Measurements from ENCODE around the gene YY1.
A peak's percentile ranks its signal among the peaks of the same experiment; 100 is the strongest.

The YY1 gene

DNA sequence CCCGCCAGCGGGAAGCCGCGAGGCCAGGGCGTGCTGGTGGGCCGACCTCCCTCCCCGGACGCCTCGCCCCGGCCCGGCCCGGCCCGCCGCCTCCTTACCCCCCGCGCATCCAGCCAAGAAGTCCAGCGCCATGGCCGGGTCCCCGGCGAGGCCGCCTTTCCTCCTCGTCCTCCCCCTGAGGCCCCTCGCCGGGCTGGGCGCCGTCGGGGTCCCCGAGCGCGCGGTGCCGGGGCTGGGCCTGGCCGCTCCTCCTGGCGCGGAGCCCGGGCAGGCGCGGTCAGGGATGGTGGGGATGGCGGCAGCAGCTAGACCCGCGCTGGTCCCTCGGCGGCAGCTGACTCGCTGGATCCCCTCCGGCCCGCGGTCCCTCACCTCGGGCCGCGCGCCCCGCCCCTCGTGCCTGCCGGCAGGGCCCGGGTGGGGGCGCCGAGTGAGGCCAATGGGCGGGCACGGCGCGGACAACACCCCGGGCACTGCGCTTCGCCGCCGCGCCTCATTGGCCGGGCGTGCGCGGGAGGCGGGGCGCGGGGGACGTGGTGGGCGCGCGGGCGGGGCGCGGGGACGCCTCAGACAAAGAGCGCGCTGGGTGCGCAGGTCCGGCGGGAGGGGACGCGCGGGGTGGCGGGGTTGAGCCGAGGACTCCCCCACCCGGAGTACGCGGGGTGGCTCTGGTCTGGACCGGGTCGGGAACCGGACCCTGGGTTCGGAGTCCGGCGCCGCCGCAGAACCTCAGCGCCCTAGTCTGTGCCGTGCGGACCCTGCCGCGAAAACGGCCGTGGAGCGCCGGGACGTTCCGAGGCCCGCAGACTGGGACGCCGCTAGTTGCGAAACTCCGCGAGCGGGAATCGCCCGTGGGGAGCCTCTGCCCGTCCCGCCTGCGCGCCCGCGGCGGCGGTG lies 67.4 kb downstream of the YY1 start, which contains the start of gene SLC25A29 (continued):
- no peak for TF ChIP-seq ZNF654 (tag by site-specific recombination; IDR thresholded peaks at IDR 0.05; ENCODE audit: low read depth)
- peak; percentile 26; the same call in 1 of the 2 replicates for TF ChIP-seq SP3 (tag by site-specific recombination; IDR thresholded peaks at IDR 0.05)
- TF ChIP-seq ZSCAN23 (tag by site-specific recombination; IDR thresholded peaks at IDR 0.05), result no peak
- TF ChIP-seq ZNF211 (tag by site-specific recombination; IDR thresholded peaks at IDR 0.05; ENCODE audit: low read depth), result no peak
- TF ChIP-seq ZNF335 (tag by site-specific recombination; conservative IDR thresholded peaks at IDR 0.05), result peak; percentile 81
- peak; percentile 52; the same call in 1 of the 2 replicates for TF ChIP-seq ZFP69B (tag by site-specific recombination; IDR thresholded peaks at IDR 0.05)
- TF ChIP-seq ZNF37A (tag by site-specific recombination; IDR thresholded peaks at IDR 0.05), result no peak
- TF ChIP-seq ZNF596 (tag by site-specific recombination; IDR thresholded peaks at IDR 0.05), result peak; percentile 74
- no peak for TF ChIP-seq ZNF544 (tag by site-specific recombination; IDR thresholded peaks at IDR 0.05)
- TF ChIP-seq ZNF692 (tag by site-specific recombination; IDR thresholded peaks at IDR 0.05), result no peak; the same call in 1 of the 2 replicates
- TF ChIP-seq, protein P1, sequence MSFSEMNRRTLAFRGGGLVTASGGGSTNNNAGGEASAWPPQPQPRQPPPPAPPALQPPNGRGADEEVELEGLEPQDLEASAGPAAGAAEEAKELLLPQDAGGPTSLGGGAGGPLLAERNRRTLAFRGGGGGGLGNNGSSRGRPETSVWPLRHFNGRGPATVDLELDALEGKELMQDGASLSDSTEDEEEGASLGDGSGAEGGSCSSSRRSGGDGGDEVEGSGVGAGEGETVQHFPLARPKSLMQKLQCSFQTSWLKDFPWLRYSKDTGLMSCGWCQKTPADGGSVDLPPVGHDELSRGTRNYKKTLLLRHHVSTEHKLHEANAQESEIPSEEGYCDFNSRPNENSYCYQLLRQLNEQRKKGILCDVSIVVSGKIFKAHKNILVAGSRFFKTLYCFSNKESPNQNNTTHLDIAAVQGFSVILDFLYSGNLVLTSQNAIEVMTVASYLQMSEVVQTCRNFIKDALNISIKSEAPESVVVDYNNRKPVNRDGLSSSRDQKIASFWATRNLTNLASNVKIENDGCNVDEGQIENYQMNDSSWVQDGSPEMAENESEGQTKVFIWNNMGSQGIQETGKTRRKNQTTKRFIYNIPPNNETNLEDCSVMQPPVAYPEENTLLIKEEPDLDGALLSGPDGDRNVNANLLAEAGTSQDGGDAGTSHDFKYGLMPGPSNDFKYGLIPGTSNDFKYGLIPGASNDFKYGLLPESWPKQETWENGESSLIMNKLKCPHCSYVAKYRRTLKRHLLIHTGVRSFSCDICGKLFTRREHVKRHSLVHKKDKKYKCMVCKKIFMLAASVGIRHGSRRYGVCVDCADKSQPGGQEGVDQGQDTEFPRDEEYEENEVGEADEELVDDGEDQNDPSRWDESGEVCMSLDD (tag by site-specific recombination; IDR thresholded peaks at IDR 0.05), result no peak
- TF ChIP-seq, protein P2, sequence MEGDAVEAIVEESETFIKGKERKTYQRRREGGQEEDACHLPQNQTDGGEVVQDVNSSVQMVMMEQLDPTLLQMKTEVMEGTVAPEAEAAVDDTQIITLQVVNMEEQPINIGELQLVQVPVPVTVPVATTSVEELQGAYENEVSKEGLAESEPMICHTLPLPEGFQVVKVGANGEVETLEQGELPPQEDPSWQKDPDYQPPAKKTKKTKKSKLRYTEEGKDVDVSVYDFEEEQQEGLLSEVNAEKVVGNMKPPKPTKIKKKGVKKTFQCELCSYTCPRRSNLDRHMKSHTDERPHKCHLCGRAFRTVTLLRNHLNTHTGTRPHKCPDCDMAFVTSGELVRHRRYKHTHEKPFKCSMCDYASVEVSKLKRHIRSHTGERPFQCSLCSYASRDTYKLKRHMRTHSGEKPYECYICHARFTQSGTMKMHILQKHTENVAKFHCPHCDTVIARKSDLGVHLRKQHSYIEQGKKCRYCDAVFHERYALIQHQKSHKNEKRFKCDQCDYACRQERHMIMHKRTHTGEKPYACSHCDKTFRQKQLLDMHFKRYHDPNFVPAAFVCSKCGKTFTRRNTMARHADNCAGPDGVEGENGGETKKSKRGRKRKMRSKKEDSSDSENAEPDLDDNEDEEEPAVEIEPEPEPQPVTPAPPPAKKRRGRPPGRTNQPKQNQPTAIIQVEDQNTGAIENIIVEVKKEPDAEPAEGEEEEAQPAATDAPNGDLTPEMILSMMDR (tag by site-specific recombination; IDR thresholded peaks at IDR 0.05), result 0 out of 2 replicates have a peak, but pooled peaks have one; percentile 14
- no peak for TF ChIP-seq HOXC10 (CRISPR knock-in tag; IDR thresholded peaks at IDR 0.05)
- TF ChIP-seq ZNF138 (tag by site-specific recombination; IDR thresholded peaks at IDR 0.05; ENCODE audit: borderline replicate concordance), result no peak
- no peak for TF ChIP-seq YY2 (tag by site-specific recombination; IDR thresholded peaks at IDR 0.05)
- no peak for TF ChIP-seq ZNF830 (tag by site-specific recombination; IDR thresholded peaks at IDR 0.05; ENCODE audit: low read depth)
- 0 out of 2 replicates have a peak, but pooled peaks have one; percentile 68 for TF ChIP-seq ZBTB8A (tag by site-specific recombination; IDR thresholded peaks at IDR 0.05)
- no peak for TF ChIP-seq ZNF169 (tag by site-specific recombination; IDR thresholded peaks at IDR 0.05)
- no peak for TF ChIP-seq ZNF423 (tag by site-specific recombination; IDR thresholded peaks at IDR 0.05)
- no peak for TF ChIP-seq HOXD13 (CRISPR knock-in tag; IDR thresholded peaks at IDR 0.05; ENCODE audit: borderline replicate concordance)
- no peak for TF ChIP-seq ZNF560 (tag by site-specific recombination; IDR thresholded peaks at IDR 0.05; ENCODE audit: borderline replicate concordance)
- TF ChIP-seq ZNF645 (tag by site-specific recombination; IDR thresholded peaks at IDR 0.05), result no peak
- TF ChIP-seq ZNF701 (tag by site-specific recombination; IDR thresholded peaks at IDR 0.05), result no peak
- TF ChIP-seq ZNF23 (tag by site-specific recombination; IDR thresholded peaks at IDR 0.05; ENCODE audit: borderline replicate concordance), result no peak
- TF ChIP-seq ZNF155 (tag by site-specific recombination; IDR thresholded peaks at IDR 0.05), result no peak
- 0 out of 2 replicates have a peak, but pooled peaks have one; percentile 42 for TF ChIP-seq ZXDB (tag by site-specific recombination; IDR thresholded peaks at IDR 0.05)
- TF ChIP-seq ZNF791 (tag by site-specific recombination; IDR thresholded peaks at IDR 0.05), result no peak
- peak; percentile 73; the same call in 1 of the 2 replicates for TF ChIP-seq ZNF600 (tag by site-specific recombination; IDR thresholded peaks at IDR 0.05)
- TF ChIP-seq ZIC2 (tag by site-specific recombination; IDR thresholded peaks at IDR 0.05), result peak; percentile 21; the same call in 1 of the 2 replicates
- no peak for TF ChIP-seq PRDM1 (tag by site-specific recombination; IDR thresholded peaks at IDR 0.05)
- TF ChIP-seq RBAK (tag by site-specific recombination; IDR thresholded peaks at IDR 0.05), result no peak
- TF ChIP-seq MZF1 (tag by site-specific recombination; IDR thresholded peaks at IDR 0.05; ENCODE audit: borderline replicate concordance), result no peak; the same call in 1 of the 2 replicates
- TF ChIP-seq ZNF202 (tag by site-specific recombination; IDR thresholded peaks at IDR 0.05; ENCODE audit: borderline replicate concordance), result no peak
- no peak for TF ChIP-seq ZNF473 (tag by site-specific recombination; IDR thresholded peaks at IDR 0.05)

Data from HEK293 (cell line).